ENCODE data around the gene MTHFD1L. TPM values are rescaled to one million over a fixed set of nuclear protein-coding genes. Genes with fewer than 3 reads are reported as not detected.

MTHFD1L gene
- total and polyA plus RNA-seq, 3 donors from 2014 or later, result 23.4 to 35.3 (median 29.5) TPM

DNA sequence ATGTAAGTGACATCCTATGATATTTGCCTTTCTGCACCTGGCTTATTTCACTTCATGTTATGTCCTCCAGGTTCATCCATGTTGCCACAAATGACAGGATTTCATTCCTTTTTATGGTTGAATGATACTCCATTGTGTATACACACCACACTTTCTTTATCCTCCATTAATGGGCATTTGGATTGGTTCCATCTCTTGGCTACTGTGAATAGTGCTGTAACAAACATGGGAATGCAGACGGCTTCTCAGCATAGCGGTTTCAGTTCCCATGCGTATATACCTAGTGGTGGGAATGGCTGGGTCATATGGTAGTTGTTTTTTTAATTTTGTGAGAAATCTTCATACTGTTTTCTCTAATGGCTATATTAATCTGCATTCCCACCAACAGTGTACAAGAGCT, 14.8 kb downstream of the MTHFD1L start:
- DNase-seq, result no peak

DNA sequence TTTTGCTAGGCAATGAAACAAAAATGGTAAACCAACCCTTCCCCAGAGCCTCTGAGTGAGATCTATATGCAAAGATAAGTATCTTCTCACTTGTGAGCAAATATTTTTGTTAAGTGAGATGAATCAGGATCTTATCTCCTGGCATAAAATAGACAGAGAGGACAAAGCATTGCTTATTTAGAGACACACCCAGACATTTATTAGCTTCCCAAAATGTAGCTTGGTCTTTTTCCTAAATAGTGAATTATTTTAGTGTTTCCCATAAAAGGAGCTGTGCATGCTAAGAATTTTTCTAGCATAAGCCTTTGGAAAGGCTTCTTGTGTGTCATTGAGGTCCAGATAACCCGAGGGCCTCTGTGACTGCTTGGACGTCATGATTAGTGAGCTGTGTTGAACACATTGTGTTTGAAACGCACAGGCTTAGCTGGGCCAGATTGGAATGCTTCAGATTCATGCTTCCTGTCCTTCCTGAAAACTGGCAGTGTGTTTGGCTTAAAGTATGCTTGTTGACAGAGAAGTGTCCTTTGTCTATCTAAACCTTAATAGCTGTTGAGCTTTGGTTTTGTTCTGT, 16.5 kb downstream of the MTHFD1L start:
- DNase-seq, result peak; percentile 84
- 31 to 32% methylated on average over 3 of the region's 3 CpGs for WGBS, 2 donors
- no peaks in the 10 kb centered on the region for H3K27me3 ChIP-seq
- TF ChIP-seq CTCF (IDR thresholded peaks at IDR 0.05) (no peak), POLR2A (IDR thresholded peaks at IDR 0.05) (no peak)
- peak overlapping the region; percentile 61 to 82 for H3K27ac ChIP-seq
- H3K4me1 ChIP-seq, result peaks cover 17% of the 10 kb centered on the region
- no peaks in the 10 kb centered on the region for H3K36me3 ChIP-seq (ENCODE audit: low read depth, missing control alignments)
- intact Hi-C loops (cut with DNase I; ENCODE audit: low total_unique reads), result no loop called here
- H3K4me3 ChIP-seq, result no peak overlapping the region
- no peaks in the 10 kb centered on the region for H3K9me3 ChIP-seq

More for the DNA sequence above, 14.8 kb downstream of the MTHFD1L start:
- intact Hi-C loops (cut with DNase I; ENCODE audit: low total_unique reads), result no loop called here
- Histone ChIP-seq H3K4me3 (no peak overlapping the region), H3K27ac (no peak overlapping the region), H3K27me3 (no peaks in the 10 kb centered on the region), H3K9me3 (no peaks in the 10 kb centered on the region), H3K36me3 (ENCODE audit: low read depth, missing control alignments) (no peaks in the 10 kb centered on the region), H3K4me1 (peaks cover 26% of the 10 kb centered on the region)
- WGBS, 2 donors, result 97% methylated on average over 3 of the region's 3 CpGs
- TF ChIP-seq POLR2A (IDR thresholded peaks at IDR 0.05) (no peak), CTCF (IDR thresholded peaks at IDR 0.05) (no peak)

DNA sequence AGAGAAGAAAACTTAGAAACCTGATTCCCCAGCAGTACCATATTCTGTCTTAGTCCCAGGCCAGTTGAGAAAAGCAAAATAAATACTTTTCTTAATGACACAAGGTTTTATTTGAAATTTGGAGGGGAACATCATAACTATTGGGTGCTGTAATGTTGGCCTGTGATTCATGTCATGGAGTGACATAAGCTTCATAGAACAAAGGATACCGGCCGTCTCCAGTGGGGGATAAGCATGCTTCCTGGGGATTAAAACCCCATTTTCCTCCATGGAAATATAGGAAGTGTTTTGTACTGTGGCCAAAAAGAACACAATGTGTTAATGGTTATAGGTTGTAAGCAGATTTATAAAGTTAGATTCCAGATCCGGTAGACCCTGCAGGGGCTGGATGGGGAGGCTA, 18.0 kb downstream of the MTHFD1L start:
- intact Hi-C loops (cut with DNase I; ENCODE audit: low total_unique reads), result no loop called here
- WGBS, 2 donors, result 94 to 95% methylated on average over 3 of the region's 3 CpGs

GRCh38 chr6:150886155-150886554, 20.7 kb downstream of the MTHFD1L start:
- H3K4me1 ChIP-seq, result peaks cover 15% of the 10 kb centered on the region
- WGBS, 2 donors, result 92 to 94% methylated on average over 7 of the region's 7 CpGs
- H3K27me3 ChIP-seq, result no peaks in the 10 kb centered on the region
- TF ChIP-seq CTCF (IDR thresholded peaks at IDR 0.05) (no peak), POLR2A (IDR thresholded peaks at IDR 0.05) (no peak)
- DNase-seq, result no peak
- no peak overlapping the region for H3K27ac ChIP-seq
- H3K36me3 ChIP-seq (ENCODE audit: low read depth, missing control alignments), result no peaks in the 10 kb centered on the region
- H3K4me3 ChIP-seq, result no peak overlapping the region
- no peaks in the 10 kb centered on the region for H3K9me3 ChIP-seq
- intact Hi-C loops (cut with DNase I; ENCODE audit: low total_unique reads), result no loop called here

More for the DNA sequence above, 18.0 kb downstream of the MTHFD1L start:
- H3K27me3 ChIP-seq, result no peaks in the 10 kb centered on the region
- no peak for DNase-seq
- TF ChIP-seq CTCF (IDR thresholded peaks at IDR 0.05), result no peak
- TF ChIP-seq POLR2A (IDR thresholded peaks at IDR 0.05), result no peak
- no peaks in the 10 kb centered on the region for H3K9me3 ChIP-seq
- H3K27ac ChIP-seq, result peak overlapping the region; percentile 61 to 82
- no peak overlapping the region for H3K4me3 ChIP-seq
- H3K4me1 ChIP-seq, result peaks cover 15% of the 10 kb centered on the region
- H3K36me3 ChIP-seq (ENCODE audit: low read depth, missing control alignments), result no peaks in the 10 kb centered on the region

DNA sequence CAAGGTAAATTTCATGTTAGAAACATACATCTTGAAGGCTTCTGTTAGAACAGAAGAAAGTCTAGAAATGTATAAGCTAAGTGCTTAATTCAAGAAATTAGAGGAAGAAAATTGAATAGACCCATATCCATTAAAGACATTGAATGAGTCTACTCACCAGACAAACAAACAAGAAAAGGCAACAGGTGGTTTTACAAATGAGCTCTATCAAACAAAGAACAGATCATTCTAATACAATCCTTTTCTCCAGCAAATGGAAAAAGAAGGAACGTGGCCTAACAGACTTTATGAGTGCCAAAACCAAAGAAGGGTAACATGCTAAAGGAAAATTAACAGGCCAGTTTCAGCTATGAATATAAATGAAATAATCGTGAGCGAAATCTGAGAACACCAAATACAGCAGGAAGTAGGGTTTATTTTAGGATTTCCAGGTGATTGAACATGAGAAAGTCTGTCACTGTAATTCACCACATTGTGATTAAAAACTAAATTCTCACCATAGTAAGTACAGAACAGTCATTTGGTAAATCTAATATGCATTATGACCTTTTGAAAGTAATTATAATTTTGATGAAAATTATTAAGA, 22.6 kb downstream of the MTHFD1L start:
- Histone ChIP-seq H3K27me3 (no peaks in the 10 kb centered on the region), H3K36me3 (ENCODE audit: low read depth, missing control alignments) (no peaks in the 10 kb centered on the region), H3K4me3 (no peak overlapping the region), H3K4me1 (peaks cover 2% of the 10 kb centered on the region), H3K9me3 (no peaks in the 10 kb centered on the region), H3K27ac (no peak overlapping the region)
- intact Hi-C loops (cut with DNase I; ENCODE audit: low total_unique reads), result no loop called here
- DNase-seq, result no peak
- TF ChIP-seq CTCF (IDR thresholded peaks at IDR 0.05) (no peak), POLR2A (IDR thresholded peaks at IDR 0.05) (no peak)
- WGBS, 2 donors, result 76 to 78% methylated on average over 3 of the region's 3 CpGs
